Stimulated activated CD8-positive, alpha-beta memory T cell treated with anti-CD3 and anti-CD28 coated beads, Interleukin-15, amount 100 ng/mL, for 4 hours (primary cell): ENCODE results near the gene PTPRB.

Experiments
- DNase-seq, 2 donors: peaks; one replicate each; pipeline ENCODE4 v3.0.0-alpha.2; 2020; ENCODE audit warnings: low read depth in 2 of 2

Gene PTPRB

GRCh38 chr12:70637303-70638085 is at the start of gene PTPRB:
TSS of gene PTPRB (minus strand) at chr12:70637429. CDS start at chr12:70637395, 34 bp downstream.
- DNase-seq = no peak

GRCh38 chr12:70686907-70687306 is 49.7 kb upstream of the PTPRB start:
- no peak for DNase-seq

GRCh38 chr12:70686299-70686698 is 49.1 kb upstream of the PTPRB start:
- no peak for DNase-seq

GRCh38 chr12:70683976-70684375 is 46.7 kb upstream of the PTPRB start:
- DNase-seq = no peak

- no peak for DNase-seq
Observed at GRCh38 chr12:70671698-70672097, 34.5 kb upstream of the PTPRB start.

GRCh38 chr12:70670948-70671347 is 33.7 kb upstream of the PTPRB start:
- no peak for DNase-seq

GRCh38 chr12:70667253-70667652 is 30.0 kb upstream of the PTPRB start:
- no peak for DNase-seq

GRCh38 chr12:70666364-70666763 is 29.1 kb upstream of the PTPRB start:
- no peak for DNase-seq

GRCh38 chr12:70664465-70664881 is 27.2 kb upstream of the PTPRB start:
- DNase-seq = no peak

GRCh38 chr12:70663838-70664237 is 26.6 kb upstream of the PTPRB start:
- DNase-seq = no peak

GRCh38 chr12:70661466-70662161 is 24.4 kb upstream of the PTPRB start:
- DNase-seq = no peak

- no peak for DNase-seq
Observed at GRCh38 chr12:70660620-70661219, 23.5 kb upstream of the PTPRB start.

GRCh38 chr12:70660002-70660604 is 22.9 kb upstream of the PTPRB start:
- no peak for DNase-seq

GRCh38 chr12:70659077-70659606 is 21.9 kb upstream of the PTPRB start:
- DNase-seq = no peak

GRCh38 chr12:70657616-70658286 is 20.5 kb upstream of the PTPRB start:
- DNase-seq = no peak

GRCh38 chr12:70652451-70652850 is 15.2 kb upstream of the PTPRB start:
- DNase-seq = no peak

- DNase-seq = no peak
Observed at GRCh38 chr12:70648831-70649230, 11.6 kb upstream of the PTPRB start.

- no peak for DNase-seq
Observed at GRCh38 chr12:70648191-70648590, 11.0 kb upstream of the PTPRB start.

- DNase-seq = no peak
Observed at GRCh38 chr12:70646850-70647249, 9.6 kb upstream of the PTPRB start.

- peak in 1 of 2 donors; percentile 5 for DNase-seq
Observed at GRCh38 chr12:70645494-70646317, 8.5 kb upstream of the PTPRB start.

- no peak for DNase-seq
Observed at GRCh38 chr12:70644861-70645260, 7.6 kb upstream of the PTPRB start.
